Panc1 (cell line): ENCODE results near the gene CASP10. TPM values are rescaled to one million over a fixed set of nuclear protein-coding genes. Genes with fewer than 3 reads are reported as not detected.

Source experiments
- ATAC-seq: fragments of 200-7000 bp; cut with Tn5 transposase; 2 replicates; pipeline ENCODE4 v1.9.1; 2020; ENCODE audit warnings: mild to moderate bottlenecking, moderate library complexity
- BruUV-seq: library from RNA; stranded (reverse); fragments of 400-500 nt; replicated peaks from 2 replicates; lab custom pipeline; 2021; lab: Mats Ljungman, UMichigan
- CTCF ChIA-PET: fragments of 300-600 bp; sonication (Branson Sonifier 250); formaldehyde crosslinking; loops from one replicate; lab custom pipeline; 2022; ENCODE audit warnings: antibody characterized with exemption; lab: Charles Lee
- POLR2A ChIA-PET: fragments of 300-600 bp; sonication (Branson Sonifier 250); formaldehyde crosslinking; loops from one replicate; lab custom pipeline; 2022; ENCODE audit warnings: antibody characterized with exemption; lab: Charles Lee
- DNase-seq: peaks from one replicate; pipeline ENCODE4 v3.0.0-alpha.2; 2010; ENCODE audit warnings: low read depth, low spot score
- H3K27ac ChIP-seq: 2 replicates; pipeline ENCODE4 v1.5.1; 2011; ENCODE audit warnings: mild to moderate bottlenecking, low read length, inconsistent platforms
- H3K27me3 ChIP-seq: fragments of 200-500 bp; sonication (Bioruptor generic); 2 replicates; pipeline ENCODE4 v1.6.0; 2014; ENCODE audit warnings: low read length, inconsistent platforms; ENCODE audit not compliant: control insufficient read depth, insufficient read depth
- H3K36me3 ChIP-seq: fragments of 200-500 bp; sonication (Bioruptor generic); 2 replicates; pipeline ENCODE4 v1.5.1; 2014; ENCODE audit warnings: inconsistent platforms, mild to moderate bottlenecking, low read length, moderate library complexity; ENCODE audit not compliant: control insufficient read depth, insufficient read depth
- H3K4me1 ChIP-seq: 2 replicates; pipeline ENCODE4 v1.5.1; 2011; ENCODE audit warnings: inconsistent platforms, mild to moderate bottlenecking, low read length, moderate library complexity; ENCODE audit not compliant: control insufficient read depth, insufficient read depth
- H3K4me3 ChIP-seq, 2 experiments: 2 replicates each; pipeline ENCODE4 v1.5.1; 2011 to 2012; ENCODE audit warnings: low read depth in 2 of 2, low read length in 2 of 2, mild to moderate bottlenecking in 2 of 2, inconsistent platforms in 1 of 2, moderate library complexity in 1 of 2
- H3K9me3 ChIP-seq: fragments of 200-500 bp; sonication (Bioruptor generic); 2 replicates; pipeline ENCODE4 v1.5.1; 2014; ENCODE audit warnings: low read depth, mild to moderate bottlenecking, inconsistent platforms, low read length, moderate library complexity; ENCODE audit not compliant: control insufficient read depth, insufficient read depth
- CTCF ChIP-seq: fragments of 450-650 bp; IDR thresholded peaks from 2 replicates; pipeline ENCODE4 v1.5.1; 2017; ENCODE audit warnings: mild to moderate bottlenecking
- POLR2AphosphoS5 ChIP-seq: IDR thresholded peaks from 2 replicates; pipeline ENCODE4 v1.6.1; 2012; ENCODE audit warnings: mild to moderate bottlenecking, low read depth, low read length, moderate library complexity
- REST ChIP-seq, 2 experiments: IDR thresholded peaks; 2 replicates each; pipeline ENCODE4 v1.6.1; 2011 to 2012; ENCODE audit warnings: low read depth in 2 of 2, control low read depth in 1 of 2, low read length in 1 of 2, mild to moderate bottlenecking in 1 of 2, moderate library complexity in 1 of 2; ENCODE audit not compliant: insufficient read depth in 1 of 2
- SIN3A ChIP-seq: IDR thresholded peaks from 2 replicates; pipeline ENCODE4 v1.6.1; 2012; ENCODE audit warnings: low read depth, mild to moderate bottlenecking, low read length, moderate library complexity, borderline replicate concordance; ENCODE audit not compliant: insufficient read depth
- TCF7L2 ChIP-seq: IDR thresholded peaks from 2 replicates; pipeline ENCODE4 v1.6.1; 2011; ENCODE audit warnings: mild to moderate bottlenecking, low read depth, low read length, inconsistent platforms
- in situ Hi-C: cut with HindIII; loops from 2 replicates; pipeline ENCODE4 v1.10.0; 2016; ENCODE audit warnings: low sequenced_read_pairs, low pct_unique_long_range_greater_than_20kb
- intact Hi-C: fragments of 100-400 bp; cut with micrococcal nuclease; formaldehyde crosslinking; loops from one replicate; pipeline ENCODE4 v1.10.0; 2022; ENCODE audit not compliant: unreplicated experiment
- total RNA-seq: library from RNA; stranded (reverse); gene quantifications from one replicate; pipeline ENCODE4 v1.2.1, GENCODE V29; 2021; ENCODE audit not compliant: unreplicated experiment

CASP10 gene
- total RNA-seq, 1 experiment from 2014 or later: 0.87 TPM

GRCh38 chr2:201228912-201229290, 46.0 kb downstream of the CASP10 start:
- ATAC-seq (no peak), DNase-seq (no peak)
- peaks cover 17% of the 10 kb centered on the region for H3K4me1 ChIP-seq
- ChIA-PET CTCF (no interaction called here), POLR2A (no interaction called here)
- intact Hi-C loops: no loop called here
- no TSS peak for BruUV-seq
- H3K27me3 ChIP-seq: no peaks in the 10 kb centered on the region
- H3K36me3 ChIP-seq: no peaks in the 10 kb centered on the region; the same call in 1 of the 2 replicates
- no peak for TF ChIP-seq TCF7L2
- no peak for TF ChIP-seq POLR2AphosphoS5
- TF ChIP-seq CTCF: no peak
- TF ChIP-seq SIN3A: no peak
- no peak for TF ChIP-seq REST (IDR thresholded peaks at IDR 0.05; ENCODE audit: insufficient read depth in 1 of 2, low read depth in 2 of 2, low read length in 1 of 2)
- no peak overlapping the region for H3K4me3 ChIP-seq
- no peak overlapping the region for H3K27ac ChIP-seq
- H3K9me3 ChIP-seq: no peaks in the 10 kb centered on the region
- in situ Hi-C loops: no loop called here

DNA sequence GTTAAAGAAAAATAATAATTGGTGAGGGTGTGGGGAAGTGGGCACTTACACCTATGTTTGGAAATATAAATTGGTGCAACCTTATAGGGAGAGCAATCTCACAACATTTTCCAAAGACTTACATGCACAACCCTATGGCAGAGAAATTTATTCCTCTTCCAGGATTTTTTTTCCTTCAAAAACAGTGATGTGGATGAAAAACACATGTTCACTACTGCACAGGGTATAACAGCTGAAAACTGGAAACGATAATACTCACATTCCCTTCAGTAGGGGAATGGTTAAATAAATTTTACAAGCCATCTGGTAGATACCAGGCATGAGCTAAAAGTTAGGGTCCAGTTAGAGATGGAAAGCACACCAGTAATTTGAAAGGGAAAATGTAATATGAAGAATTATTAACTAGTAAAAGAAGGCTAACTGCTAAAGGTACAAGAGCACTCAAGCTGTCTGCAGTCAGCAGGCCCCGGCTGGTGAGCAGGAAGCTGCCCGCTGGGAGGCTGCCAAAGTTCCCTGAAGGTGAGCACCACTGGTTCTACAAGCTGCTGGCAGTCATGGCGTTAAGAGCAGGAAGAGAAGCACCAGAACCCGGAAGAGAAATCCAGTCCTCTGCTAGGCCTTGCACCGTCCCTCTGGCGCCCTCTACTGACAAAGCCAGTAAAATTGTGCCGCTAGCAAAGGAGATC, 49.0 kb downstream of the CASP10 start:
- ChIA-PET POLR2A (interaction anchor here (0.6 to 1.2 kb wide), 3 partner anchors 24 to 1038 kb away, joined by 4 to 7 read pairs (median 4); no protein-coding TSS in a partner anchor), CTCF (interaction anchor here (0.5 to 2.3 kb wide), 4 partner anchors 14 to 310 kb away, joined by 4 to 12 read pairs (median 7); partner anchors contain the start of gene CASP10)
- intact Hi-C loops: loop anchor here (10.0 kb wide), 1 partner anchor 393 kb away; no protein-coding TSS in a partner anchor
- ATAC-seq (peak; percentile 65), DNase-seq (peak; percentile 79)
- H3K4me3 ChIP-seq: peak overlapping the region in 1 of 2 experiments; percentile 14; a peak in 1 of 4 replicates
- peak overlapping the region; percentile 97 for H3K27ac ChIP-seq
- no TSS peak for BruUV-seq
- in situ Hi-C loops: no loop called here
- no peaks in the 10 kb centered on the region for H3K27me3 ChIP-seq
- H3K9me3 ChIP-seq: no peaks in the 10 kb centered on the region
- H3K4me1 ChIP-seq: peaks cover 28% of the 10 kb centered on the region
- TF ChIP-seq CTCF: peak; percentile 97
- no peak for TF ChIP-seq POLR2AphosphoS5
- H3K36me3 ChIP-seq: no peaks in the 10 kb centered on the region; the same call in none of the 2 replicates
